ENCODE results near the gene TMEM183A.

TMEM183A gene

GRCh38 chr1:203073469-203073868, 66.3 kb downstream of the TMEM183A start:
- no peak for DNase-seq
